Uterus (tissue), 2 donors: Measurements from ENCODE around the gene RAB26.

Experiments used
- CTCF ChIP-seq, 4 experiments: fragments of 200-600 bp in 2 of 4; fragments of 450-650 bp in 2 of 4; sonication (generic) in 2 of 4; IDR thresholded peaks; one replicate each; pipeline ENCODE4 v1.5.1; 2016 to 2019; ENCODE audit warnings: antibody characterized with exemption in 4 of 4, mild to moderate bottlenecking in 2 of 4, moderate library complexity in 1 of 4
- POLR2A ChIP-seq, 2 donors: fragments of 450-650 bp; IDR thresholded peaks; one replicate each; pipeline ENCODE4 v1.6.1; 2016; ENCODE audit warnings: antibody characterized with exemption in 2 of 2, mild to moderate bottlenecking in 1 of 2, moderate library complexity in 1 of 2

- TF ChIP-seq POLR2A (IDR thresholded peaks at IDR 0.05): no peak
- TF ChIP-seq CTCF (IDR thresholded peaks at IDR 0.05): no peak
Measured at GRCh38 chr16:2194166-2194834, 45.9 kb downstream of the RAB26 start.
